PFSK-1 (cell line): ENCODE results near the gene MAEA.

Experiments
- POLR2AphosphoS5 ChIP-seq: IDR thresholded peaks from 2 replicates; pipeline ENCODE4 v1.6.1; 2012; ENCODE audit warnings: low read depth, mild to moderate bottlenecking, control low read depth, low read length, moderate library complexity
- REST ChIP-seq, 2 experiments: IDR thresholded peaks; 2 replicates each; pipeline versions ENCODE4 v1.6.1 to v1.8.0; 2011 to 2012; ENCODE audit warnings: low read depth in 2 of 2, low read length in 2 of 2, control low read depth in 1 of 2, inconsistent platforms in 1 of 2, mild to moderate bottlenecking in 1 of 2, moderate library complexity in 1 of 2; ENCODE audit not compliant: insufficient read depth in 1 of 2
- SIN3A ChIP-seq: IDR thresholded peaks from 2 replicates; pipeline ENCODE4 v1.6.1; 2012; ENCODE audit warnings: mild to moderate bottlenecking, low read length, moderate library complexity, borderline replicate concordance; ENCODE audit not compliant: insufficient read depth

GRCh38 chr4:1264942-1265341 lies 24.7 kb upstream of the MAEA start:
- no peak for TF ChIP-seq POLR2AphosphoS5
- no peak for TF ChIP-seq SIN3A
- TF ChIP-seq REST (IDR thresholded peaks at IDR 0.05; ENCODE audit: insufficient read depth in 1 of 2, low read depth in 2 of 2, low read length in 2 of 2), result no peak
